GM23248 (cell line): ENCODE results near the gene TMEM30A. TPM values are rescaled to one million over a fixed set of nuclear protein-coding genes. Genes with fewer than 3 reads are reported as not detected.

ENCODE experiments used
- DNase-seq: peaks from one replicate; pipeline ENCODE4 v3.0.0-alpha.2; 2015
- H2AFZ ChIP-seq: fragments of 200-600 bp; sonication (generic); 2 replicates; pipeline ENCODE4 v1.6.1; 2016; ENCODE audit warnings: antibody characterized with exemption
- H3F3A ChIP-seq: fragments of 200-600 bp; sonication (generic); 2 replicates; pipeline ENCODE4 v1.6.1; 2016; ENCODE audit warnings: mild to moderate bottlenecking, antibody characterized with exemption, mixed run types; ENCODE audit not compliant: insufficient read depth
- H3K27ac ChIP-seq: fragments of 200-600 bp; sonication (generic); 2 replicates; pipeline ENCODE4 v1.5.1; 2016; ENCODE audit warnings: mild to moderate bottlenecking
- H3K27me3 ChIP-seq: fragments of 200-600 bp; sonication (generic); replicated peaks from 2 replicates; pipeline ENCODE4 v1.6.1; 2016; ENCODE audit warnings: mild to moderate bottlenecking; ENCODE audit not compliant: insufficient read depth
- H3K36me3 ChIP-seq: fragments of 200-600 bp; sonication (generic); 2 replicates; pipeline ENCODE4 v1.6.1; 2016; ENCODE audit warnings: low read depth, mild to moderate bottlenecking
- H3K4me1 ChIP-seq: fragments of 200-600 bp; sonication (generic); 2 replicates; pipeline ENCODE4 v1.6.1; 2016; ENCODE audit warnings: mild to moderate bottlenecking; ENCODE audit not compliant: insufficient read depth
- H3K4me2 ChIP-seq: fragments of 200-600 bp; sonication (generic); one replicate; pipeline ENCODE4 v1.6.1; 2016; ENCODE audit warnings: mild to moderate bottlenecking; ENCODE audit not compliant: unreplicated experiment
- H3K4me3 ChIP-seq: fragments of 200-600 bp; sonication (generic); 2 replicates; pipeline ENCODE4 v1.5.1; 2016; ENCODE audit warnings: mild to moderate bottlenecking
- H3K79me2 ChIP-seq: fragments of 200-600 bp; sonication (generic); 2 replicates; pipeline ENCODE4 v1.6.1; 2016; ENCODE audit warnings: mild to moderate bottlenecking; ENCODE audit not compliant: insufficient read depth
- H3K9ac ChIP-seq: fragments of 200-600 bp; sonication (generic); 2 replicates; pipeline ENCODE4 v1.6.1; 2016; ENCODE audit warnings: mild to moderate bottlenecking
- H3K9me2 ChIP-seq: fragments of 200-600 bp; sonication (generic); 2 replicates; pipeline ENCODE4 v1.6.1; 2016; ENCODE audit warnings: mixed run types, mild to moderate bottlenecking, moderate library complexity; ENCODE audit not compliant: insufficient read depth
- H3K9me3 ChIP-seq: fragments of 200-600 bp; sonication (generic); one replicate; pipeline ENCODE4 v1.6.1; 2017; ENCODE audit warnings: low read depth
- H4K20me1 ChIP-seq: fragments of 200-600 bp; sonication (generic); 2 replicates; pipeline ENCODE4 v1.6.0; 2016; ENCODE audit not compliant: insufficient read depth
- EZH2 ChIP-seq: fragments of 200-600 bp; sonication (generic); IDR thresholded peaks from 2 replicates; pipeline ENCODE4 v1.6.1; 2018; ENCODE audit warnings: antibody characterized with exemption, mild to moderate bottlenecking; ENCODE audit not compliant: insufficient read depth, poor library complexity, severe bottlenecking
- EZH2phosphoT487 ChIP-seq: fragments of 200-600 bp; sonication (generic); IDR thresholded peaks from 2 replicates; pipeline ENCODE4 v1.6.1; 2018; ENCODE audit warnings: antibody characterized with exemption, moderate library complexity, mild to moderate bottlenecking, low read depth; ENCODE audit not compliant: insufficient read depth
- WGBS, 2 experiments: methylation state at CpG; one replicate each; pipeline ENCODE4 v1.1.6; 2015 to 2017; ENCODE audit warnings: low lambda C conversion rate in 2 of 2, low coverage in 1 of 2; ENCODE audit errors: missing lambda C conversion rate in 2 of 2; 5-methylcytosine and 5-hydroxymethylcytosine counted together
- in situ Hi-C: fragments of 300-500 bp; cut with MboI; formaldehyde crosslinking; loops from 2 replicates; pipeline ENCODE4 v1.15.0; 2020
- polyA plus RNA-seq: library from polyadenylated mRNA; unstranded; fragments of >200 nt; fragmentation: Nextera tagmentation; extraction: Ambion mirVana; gene quantifications from 2 replicates; pipeline ENCODE4 v1.2.1, GENCODE V29; 2016
- total RNA-seq: library from RNA; depleted of rRNA; stranded (reverse); fragments of >200 nt; shearing (Covaris generic); gene quantifications from 2 replicates; pipeline ENCODE4 v1.2.3, GENCODE V29; 2014

The TMEM30A gene
- total and polyA plus RNA-seq, 2 experiments from 2014 or later: 125 to 152 TPM

DNA sequence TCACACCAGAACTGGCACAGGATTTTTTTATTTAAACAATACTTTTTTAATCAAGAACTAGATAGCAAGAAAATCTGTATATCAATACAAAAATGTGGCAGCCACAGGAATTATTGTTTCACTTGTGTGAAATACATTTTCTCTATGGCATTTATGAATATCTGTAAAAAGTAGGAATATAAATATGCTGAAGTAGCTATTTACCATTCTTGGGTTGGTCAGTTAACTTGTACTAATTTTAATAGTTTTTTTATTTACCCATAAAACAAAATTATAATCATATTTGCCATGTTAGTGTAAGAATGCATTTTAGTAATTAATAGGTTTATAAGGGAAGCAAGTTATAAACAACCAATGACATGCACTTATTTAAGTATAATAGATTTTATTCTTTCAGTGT lies 31.4 kb upstream of the TMEM30A start:
- DNase-seq: no peak
- peaks cover 13% of the 10 kb centered on the region for H3K4me1 ChIP-seq
- no peaks in the 10 kb centered on the region for H4K20me1 ChIP-seq
- no peaks in the 10 kb centered on the region for H3K9me2 ChIP-seq
- H3K27ac ChIP-seq: no peak overlapping the region
- H3K36me3 ChIP-seq: no peaks in the 10 kb centered on the region
- TF ChIP-seq EZH2 (no peak), EZH2phosphoT487 (no peak)
- no peak overlapping the region for H3K4me2 ChIP-seq
- no peak overlapping the region for H2AFZ ChIP-seq
- H3K9ac ChIP-seq: no peak overlapping the region
- peaks cover 10% of the 10 kb centered on the region; the same call in 1 of the 2 replicates for H3K27me3 ChIP-seq
- H3K9me3 ChIP-seq: no peaks in the 10 kb centered on the region
- in situ Hi-C loops: no loop called here
- no peak overlapping the region for H3K4me3 ChIP-seq
- no peaks in the 10 kb centered on the region for H3F3A ChIP-seq
- H3K79me2 ChIP-seq: no peaks in the 10 kb centered on the region

DNA sequence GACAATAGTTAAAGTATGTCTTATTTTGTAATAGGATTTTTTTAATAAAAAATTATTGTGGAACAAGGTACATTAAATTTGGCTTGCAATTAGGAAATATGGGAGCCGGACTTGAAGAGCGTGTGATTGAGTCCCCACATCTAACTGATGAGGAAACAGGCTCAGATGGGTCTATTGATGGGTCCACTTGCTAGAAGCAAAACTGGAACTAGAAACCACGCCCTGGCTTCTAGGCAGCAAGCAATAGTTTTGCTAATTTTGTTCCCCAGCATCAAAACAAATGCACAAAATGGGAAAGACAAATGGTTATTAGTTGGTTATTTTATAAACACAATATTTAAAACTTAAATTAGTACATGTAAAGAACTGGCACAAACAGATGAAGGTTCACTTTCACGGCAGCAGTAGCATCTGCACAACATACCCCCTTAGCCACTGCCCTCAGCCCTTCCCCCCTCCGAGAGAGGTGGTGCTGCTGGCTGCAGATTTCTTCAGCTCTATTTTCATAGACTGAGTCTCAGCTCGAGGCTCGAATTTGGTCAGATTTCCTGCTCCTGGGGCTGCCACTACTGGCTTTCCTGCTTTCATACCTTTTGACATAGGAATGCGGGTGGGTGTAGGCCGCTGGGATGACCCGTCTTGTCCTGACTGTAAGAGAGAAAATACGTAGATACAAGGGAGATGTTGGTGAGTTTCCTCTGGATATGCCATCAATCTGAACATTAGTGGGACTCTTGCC lies 23.8 kb upstream of the TMEM30A start:
- H3K9ac ChIP-seq: no peak overlapping the region
- H3K4me1 ChIP-seq: no peaks in the 10 kb centered on the region
- H3K9me2 ChIP-seq: no peaks in the 10 kb centered on the region
- peaks cover 5% of the 10 kb centered on the region; the same call in 1 of the 2 replicates for H3K27me3 ChIP-seq
- 73 to 74% methylated on average over 11 of the region's 11 CpGs for WGBS, 2 experiments
- no peaks in the 10 kb centered on the region for H3K9me3 ChIP-seq
- no peaks in the 10 kb centered on the region for H3K36me3 ChIP-seq
- in situ Hi-C loops: no loop called here
- no peak overlapping the region for H3K27ac ChIP-seq
- no peaks in the 10 kb centered on the region for H3K79me2 ChIP-seq
- H3K4me3 ChIP-seq: no peak overlapping the region
- H4K20me1 ChIP-seq: no peaks in the 10 kb centered on the region
- H3K4me2 ChIP-seq: no peak overlapping the region
- H2AFZ ChIP-seq: no peak overlapping the region
- H3F3A ChIP-seq: no peaks in the 10 kb centered on the region
- no peak for TF ChIP-seq EZH2phosphoT487
- DNase-seq: no peak

DNA sequence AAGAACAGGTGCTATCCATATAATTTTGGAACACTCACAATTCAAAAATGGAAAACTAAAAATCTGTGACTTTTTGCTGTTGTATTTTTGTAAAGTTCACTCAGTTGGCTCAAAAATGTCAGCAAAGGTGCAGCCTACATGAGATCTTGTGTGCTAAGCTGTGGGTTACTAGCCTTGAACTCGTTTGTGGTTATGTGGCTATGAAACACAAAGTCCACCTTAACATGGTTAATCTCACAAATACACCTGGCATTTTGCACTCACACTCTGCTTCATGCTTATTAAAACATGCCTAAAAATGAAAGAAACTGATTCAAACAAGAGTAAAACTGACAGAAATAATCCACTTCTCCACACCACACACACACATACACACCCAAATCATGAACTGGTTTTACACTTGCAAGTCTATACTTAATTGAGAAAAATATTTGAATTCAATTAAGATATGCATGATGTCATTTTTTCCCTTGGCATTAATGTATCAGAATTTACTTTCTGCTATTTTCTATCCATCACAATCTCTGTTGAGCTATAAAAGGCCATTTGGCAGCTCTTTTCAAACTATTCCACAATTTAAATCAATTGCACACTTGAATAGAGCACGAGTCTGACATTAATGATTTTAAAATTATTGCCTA lies 22.9 kb upstream of the TMEM30A start:
- no peak overlapping the region for H2AFZ ChIP-seq
- no peaks in the 10 kb centered on the region for H3F3A ChIP-seq
- H3K9me3 ChIP-seq: no peaks in the 10 kb centered on the region
- no peaks in the 10 kb centered on the region for H4K20me1 ChIP-seq
- no peaks in the 10 kb centered on the region for H3K36me3 ChIP-seq
- whole genome bisulfite sequencing, 2 experiments: 60 to 67% methylated on average over 2 of the region's 2 CpGs
- TF ChIP-seq EZH2: no peak
- TF ChIP-seq EZH2phosphoT487: no peak
- DNase-seq: no peak
- no peaks in the 10 kb centered on the region for H3K9me2 ChIP-seq
- H3K4me2 ChIP-seq: no peak overlapping the region
- in situ Hi-C loops: no loop called here
- no peak overlapping the region for H3K9ac ChIP-seq
- no peak overlapping the region for H3K4me3 ChIP-seq
- peaks cover 5% of the 10 kb centered on the region; the same call in 1 of the 2 replicates for H3K27me3 ChIP-seq
- no peaks in the 10 kb centered on the region for H3K79me2 ChIP-seq
- H3K27ac ChIP-seq: no peak overlapping the region
- no peaks in the 10 kb centered on the region for H3K4me1 ChIP-seq

DNA sequence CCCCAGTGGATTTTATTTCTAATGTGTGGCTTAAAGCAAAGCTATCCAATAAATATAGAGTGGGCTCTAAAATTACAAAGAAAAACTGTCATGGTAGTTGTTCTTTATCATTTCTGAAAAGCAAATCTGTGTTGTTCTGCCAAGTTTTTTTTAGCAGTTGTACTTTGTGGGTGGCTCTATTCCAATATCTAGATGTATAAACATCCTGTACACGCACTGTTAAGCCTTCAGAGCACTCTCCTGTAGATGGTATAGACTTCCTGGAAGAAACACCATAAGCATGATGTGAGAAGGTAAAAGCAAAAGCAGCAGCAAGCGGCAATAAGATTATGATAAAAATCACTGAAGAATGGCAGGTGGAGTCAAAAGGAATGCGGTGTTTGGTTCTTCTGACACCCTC lies 21.5 kb upstream of the TMEM30A start:
- H3K4me3 ChIP-seq: no peak overlapping the region
- peaks cover 5% of the 10 kb centered on the region; the same call in 1 of the 2 replicates for H3K27me3 ChIP-seq
- H3K36me3 ChIP-seq: no peaks in the 10 kb centered on the region
- no peaks in the 10 kb centered on the region for H4K20me1 ChIP-seq
- WGBS, 2 experiments: 91 to 96% methylated on average over 3 of the region's 3 CpGs
- no peak overlapping the region for H2AFZ ChIP-seq
- no peak overlapping the region for H3K4me2 ChIP-seq
- no peak overlapping the region for H3K9ac ChIP-seq
- H3K27ac ChIP-seq: no peak overlapping the region
- no peaks in the 10 kb centered on the region for H3K79me2 ChIP-seq
- H3K4me1 ChIP-seq: no peaks in the 10 kb centered on the region
- in situ Hi-C loops: no loop called here
- H3F3A ChIP-seq: no peaks in the 10 kb centered on the region
- no peak for DNase-seq
- H3K9me2 ChIP-seq: no peaks in the 10 kb centered on the region
- no peak for TF ChIP-seq EZH2
- no peak for TF ChIP-seq EZH2phosphoT487
- no peaks in the 10 kb centered on the region for H3K9me3 ChIP-seq
